Left kidney (tissue), 2 donors: Measurements from ENCODE around the gene ARHGAP5. TPM values are rescaled to one million over a fixed set of nuclear protein-coding genes. Genes with fewer than 3 reads are reported as not detected.

Experiments used
- DNase-seq: peaks from one replicate; pipeline ENCODE4 v3.0.0-alpha.2; 2013
- polyA plus RNA-seq: library from polyadenylated mRNA; unstranded; fragments of 120-200 nt; gene quantifications from one replicate; pipeline ENCODE4 v1.2.1, GENCODE V29; 2013; ENCODE audit not compliant: insufficient read length

Gene ARHGAP5
- polyA plus RNA-seq, 1 donor = 122 TPM

- DNase-seq = no peak
These were observed 90.8 kb downstream of the ARHGAP5 start for GRCh38 chr14:32167907-32168306.

GRCh38 chr14:32169191-32169590, 92.1 kb downstream of the ARHGAP5 start:
- no peak for DNase-seq

- no peak for DNase-seq
These were observed 94.4 kb downstream of the ARHGAP5 start for GRCh38 chr14:32171469-32171868.

- DNase-seq = peak; percentile 12
These were observed 106.3 kb downstream of the ARHGAP5 start for GRCh38 chr14:32183151-32184058.

GRCh38 chr14:32185097-32185496, 108.0 kb downstream of the ARHGAP5 start:
- DNase-seq = no peak

- no peak for DNase-seq
These were observed 109.1 kb downstream of the ARHGAP5 start for GRCh38 chr14:32186248-32186647.

- DNase-seq = no peak
These were observed 112.7 kb downstream of the ARHGAP5 start for GRCh38 chr14:32189811-32190210.

- no peak for DNase-seq
These were observed 113.6 kb downstream of the ARHGAP5 start for GRCh38 chr14:32190673-32191072.

GRCh38 chr14:32192712-32193373, 115.7 kb downstream of the ARHGAP5 start:
- DNase-seq = no peak

- DNase-seq = no peak
These were observed 116.4 kb downstream of the ARHGAP5 start for GRCh38 chr14:32193532-32193931.

GRCh38 chr14:32195636-32196035, 118.5 kb downstream of the ARHGAP5 start:
- DNase-seq = no peak

GRCh38 chr14:32197919-32198318, 120.8 kb downstream of the ARHGAP5 start:
- no peak for DNase-seq

- DNase-seq = no peak
These were observed 123.5 kb downstream of the ARHGAP5 start for GRCh38 chr14:32200368-32201192.

- peak; percentile 85 for DNase-seq
These were observed 124.2 kb downstream of the ARHGAP5 start for GRCh38 chr14:32201193-32201815.

- peak; percentile 78 for DNase-seq
These were observed 124.8 kb downstream of the ARHGAP5 start, which contains the start of gene RNU6-7 for GRCh38 chr14:32201816-32202490. TSS of gene RNU6-7 (plus strand) at chr14:32202045.

GRCh38 chr14:32202491-32202997, 125.4 kb downstream of the ARHGAP5 start:
- peak; percentile 45 for DNase-seq

GRCh38 chr14:32202998-32203882, 126.1 kb downstream of the ARHGAP5 start, which contains the start of gene RNU6-8:
TSS of gene RNU6-8 (minus strand) at chr14:32203269.
- DNase-seq = peak; percentile 91

- peak; percentile 38 for DNase-seq
These were observed 126.8 kb downstream of the ARHGAP5 start for GRCh38 chr14:32203928-32204357.

- DNase-seq = no peak
These were observed 128.4 kb downstream of the ARHGAP5 start for GRCh38 chr14:32205554-32205953.

- DNase-seq = no peak
These were observed 128.9 kb downstream of the ARHGAP5 start for GRCh38 chr14:32205984-32206383.
